GM12878 (cell line): Measurements from ENCODE around the gene KRAS. TPM values are rescaled to one million over a fixed set of nuclear protein-coding genes. Genes with fewer than 3 reads are reported as not detected.

ENCODE experiments used
- ATAC-seq: fragments of 200-7000 bp; cut with Tn5 transposase; 3 replicates; pipeline ENCODE4 v1.9.1; 2020; ENCODE audit warnings: mild to moderate bottlenecking, moderate library complexity
- BruUV-seq: library from RNA; stranded (reverse); fragments of 400-500 nt; replicated peaks from 2 replicates; lab custom pipeline; 2021; lab: Mats Ljungman, UMichigan
- CTCF ChIA-PET: fragments of 300-600 bp; sonication (Branson Sonifier 250); formaldehyde crosslinking; extraction: SDS; loops from one replicate; lab custom pipeline; 2021; ENCODE audit warnings: inconsistent platforms; lab: Yijun Ruan, JAX
- POLR2A ChIA-PET: fragments of 350-600 bp; formaldehyde crosslinking; extraction: SDS; loops from one replicate; lab custom pipeline; 2021; ENCODE audit warnings: inconsistent platforms; lab: Charles Lee
- RAD21 ChIA-PET: fragments of 300-600 bp; sonication (Branson Sonifier 250); formaldehyde crosslinking; loops from one replicate; lab custom pipeline; 2023; ENCODE audit warnings: antibody characterized with exemption; ENCODE audit not compliant: unreplicated experiment; lab: Charles Lee
- SMC1A ChIA-PET: fragments of 300-600 bp; sonication (Branson Sonifier 250); formaldehyde crosslinking; loops from one replicate; lab custom pipeline; 2023; ENCODE audit not compliant: unreplicated experiment, uncharacterized antibody; lab: Charles Lee
- DNase-seq: peaks from one replicate; pipeline ENCODE4 v3.0.0-alpha.2; 2011; ENCODE audit warnings: low read depth, low spot score
- FAIRE-seq: peaks from 3 replicates; lab custom pipeline; 2011; peaks lifted over from hg19 to GRCh38; lab: Jason Lieb, UNC
- H2AFZ ChIP-seq: 2 replicates; pipeline ENCODE4 v1.6.0; 2011; ENCODE audit warnings: low read depth, low read length, control low read depth; ENCODE audit not compliant: control insufficient read depth
- H3K27ac ChIP-seq: 2 replicates; pipeline ENCODE4 v1.5.1; 2011; ENCODE audit warnings: control low read depth; ENCODE audit not compliant: control insufficient read depth, insufficient read depth
- H3K27me3 ChIP-seq, 2 experiments: replicated peaks in 1 of 2; 2 replicates each; pipeline versions ENCODE4 v1.6.0 to v1.6.1; 2011; ENCODE audit warnings: low read length in 1 of 2; ENCODE audit not compliant: control insufficient read depth in 2 of 2, insufficient read depth in 2 of 2
- H3K36me3 ChIP-seq, 2 experiments: 2 replicates each; pipeline ENCODE4 v1.5.1; 2011; ENCODE audit warnings: low read length in 1 of 2; ENCODE audit not compliant: control insufficient read depth in 2 of 2, insufficient read depth in 2 of 2
- H3K4me1 ChIP-seq: 2 replicates; pipeline ENCODE4 v1.6.1; 2011; ENCODE audit warnings: mild to moderate bottlenecking, low read length, moderate library complexity, mixed read lengths; ENCODE audit not compliant: control insufficient read depth, insufficient read depth
- H3K4me2 ChIP-seq: 2 replicates; pipeline ENCODE4 v1.6.0; 2011; ENCODE audit warnings: control low read depth; ENCODE audit not compliant: control insufficient read depth, insufficient read depth
- H3K4me3 ChIP-seq: fragments of 200-600 bp; sonication (generic); 2 replicates; pipeline ENCODE4 v1.5.1; 2016
- H3K79me2 ChIP-seq: 2 replicates; pipeline ENCODE4 v1.6.0; 2011; ENCODE audit warnings: low read length; ENCODE audit not compliant: control insufficient read depth, insufficient read depth
- H3K9ac ChIP-seq: 2 replicates; pipeline ENCODE4 v1.8.0; 2011; ENCODE audit warnings: low read length, control low read depth, mixed read lengths; ENCODE audit not compliant: control insufficient read depth, insufficient read depth
- H3K9me3 ChIP-seq: replicated peaks from 3 replicates; pipeline ENCODE4 v1.5.1; 2011; ENCODE audit warnings: mild to moderate bottlenecking, low read length; ENCODE audit not compliant: control insufficient read depth, insufficient read depth
- H4K20me1 ChIP-seq: 2 replicates; pipeline ENCODE4 v1.6.0; 2011; ENCODE audit not compliant: control insufficient read depth, insufficient read depth
- BACH1 ChIP-seq: fragments of 450-650 bp; IDR thresholded peaks from 2 replicates; pipeline ENCODE4 v1.6.1; 2017; ENCODE audit warnings: mild to moderate bottlenecking, borderline replicate concordance
- ELK1 ChIP-seq: IDR thresholded peaks from 2 replicates; pipeline ENCODE4 v1.6.1; 2012; ENCODE audit warnings: low read depth, low read length, improper control_type of control experiment
- ESRRA ChIP-seq: IDR thresholded peaks from 2 replicates; pipeline ENCODE4 v1.6.1; 2012; ENCODE audit warnings: mild to moderate bottlenecking, low read length, improper control_type of control experiment
- EZH2 ChIP-seq: IDR thresholded peaks from 2 replicates; pipeline ENCODE4 v1.6.1; 2012; ENCODE audit warnings: low read depth, mild to moderate bottlenecking, control low read depth, inconsistent platforms, low read length, borderline replicate concordance; ENCODE audit not compliant: control insufficient read depth
- MEF2A ChIP-seq: IDR thresholded peaks from 2 replicates; pipeline ENCODE4 v1.6.1; 2011; ENCODE audit warnings: low read depth, mild to moderate bottlenecking, low read length, moderate library complexity; ENCODE audit not compliant: insufficient read depth
- NFIC ChIP-seq: IDR thresholded peaks from 2 replicates; pipeline ENCODE4 v1.6.1; 2012; ENCODE audit warnings: low read depth, mild to moderate bottlenecking, inconsistent platforms, low read length, moderate library complexity
- RAD21 ChIP-seq: IDR thresholded peaks from 2 replicates; pipeline ENCODE4 v1.6.1; 2011; ENCODE audit warnings: mild to moderate bottlenecking, low read depth, low read length, moderate library complexity; ENCODE audit not compliant: insufficient read depth
- RB1 ChIP-seq: fragments of 450-650 bp; formaldehyde crosslinking; IDR thresholded peaks from 2 replicates; pipeline ENCODE4 v1.6.1; 2017; ENCODE audit warnings: mild to moderate bottlenecking, borderline replicate concordance
- SMC3 ChIP-seq: IDR thresholded peaks from 2 replicates; pipeline ENCODE4 v1.6.1; 2011; ENCODE audit warnings: low read length, improper control_type of control experiment, borderline replicate concordance
- SREBF1 ChIP-seq: IDR thresholded peaks from 2 replicates; pipeline ENCODE4 v1.6.1; 2012; ENCODE audit warnings: mild to moderate bottlenecking, low read length
- SREBF2 ChIP-seq: IDR thresholded peaks from 2 replicates; pipeline ENCODE4 v1.6.1; 2012; ENCODE audit warnings: mild to moderate bottlenecking, low read length
- TBL1XR1 ChIP-seq: IDR thresholded peaks from 2 replicates; pipeline ENCODE4 v1.6.1; 2012; ENCODE audit warnings: low read depth, low read length, improper control_type of control experiment
- ZNF217 ChIP-seq: fragments of 450-650 bp; IDR thresholded peaks from 2 replicates; pipeline ENCODE4 v1.6.1; 2017; ENCODE audit warnings: antibody characterized with exemption, mild to moderate bottlenecking
- ZNF24 ChIP-seq: fragments of 450-650 bp; IDR thresholded peaks from 2 replicates; pipeline ENCODE4 v1.6.1; 2017; ENCODE audit warnings: antibody characterized with exemption, mild to moderate bottlenecking
- ZNF622 ChIP-seq: fragments of 450-650 bp; IDR thresholded peaks from 2 replicates; pipeline ENCODE4 v1.6.1; 2017; ENCODE audit warnings: mild to moderate bottlenecking, inconsistent platforms
- ZSCAN29 ChIP-seq: fragments of 450-650 bp; IDR thresholded peaks from 2 replicates; pipeline ENCODE4 v1.6.1; 2017; ENCODE audit warnings: mild to moderate bottlenecking, moderate library complexity
- WGBS: methylation state at CpG from one replicate; pipeline ENCODE4 v1.1.6; 2016; ENCODE audit warnings: low lambda C conversion rate; ENCODE audit not compliant: insufficient replicate concordance, insufficient coverage; ENCODE audit errors: missing lambda C conversion rate; 5-methylcytosine and 5-hydroxymethylcytosine counted together
- in situ Hi-C: fragments of 300-500 bp; cut with MboI; formaldehyde crosslinking; loops from 9 replicates; pipeline ENCODE4 v1.14.3; 2018; ENCODE audit warnings: mixed read lengths
- intact Hi-C: fragments of 100-400 bp; cut with micrococcal nuclease; formaldehyde crosslinking; loops from one replicate; pipeline ENCODE4 v1.14.2; 2022; ENCODE audit not compliant: unreplicated experiment
- polyA plus RNA-seq, 11 experiments: library from polyadenylated mRNA; depleted of rRNA in 4 of 11; unstranded in 6 of 11; stranded (reverse) in 5 of 11; fragments of >200 nt; fragmentation: Nextera tagmentation in 4 of 11; fragmentation: Illumina TruSeq in 1 of 11; extraction: Ambion mirVana in 4 of 11; extraction: Trizol in 1 of 11; gene quantifications; 1 replicate in 1 of 11; 2 replicates in 10 of 11; pipeline versions ENCODE4 v1.2.1 to v1.2.3, GENCODE V29; 2011 to 2016; ENCODE audit warnings: inconsistent platforms in 2 of 11, missing spikeins in 2 of 11, low read depth in 1 of 11
- total RNA-seq, 4 experiments: library from RNA; depleted of rRNA in 3 of 4; stranded (reverse); fragments of >200 nt in 3 of 4; fragmentation: Illumina TruSeq in 1 of 4; extraction: Trizol in 1 of 4; gene quantifications; 2 replicates each; pipeline versions ENCODE4 v1.2.1 to v1.2.3, GENCODE V29; 2013 to 2021
- TF ChIP-seq, protein P1 (sequence below): fragments of 450-650 bp; IDR thresholded peaks from 2 replicates; pipeline ENCODE4 v1.6.1; 2016; ENCODE audit warnings: mild to moderate bottlenecking

The KRAS gene
- total and polyA plus RNA-seq, 10 of the 15 experiments (the other 5 are each of a cell fraction or from before 2014, with no cell fraction given), result 3.1 to 23.8 (median 8.0) TPM

DNA sequence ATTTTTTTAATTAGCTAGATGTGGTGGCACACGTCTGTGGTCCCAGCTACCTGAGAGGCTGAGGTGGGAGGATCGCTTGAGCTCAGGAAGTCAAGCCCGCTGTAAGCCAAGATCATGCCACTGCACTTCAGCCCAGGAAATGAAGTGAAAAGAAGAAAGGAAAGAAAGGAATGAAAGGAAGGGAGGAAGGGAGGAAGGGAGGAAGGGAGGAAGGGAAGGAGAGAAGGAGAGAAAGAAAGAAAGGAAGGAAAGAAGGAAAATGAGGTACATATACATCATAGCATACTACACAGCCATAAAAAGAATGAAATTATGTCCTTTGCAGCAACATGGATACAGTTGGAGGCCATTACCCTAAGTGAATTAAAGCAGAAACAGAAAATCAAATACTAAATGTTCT, 68.0 kb downstream of the KRAS start:
- TF ChIP-seq ZSCAN29 (no peak), SMC3 (no peak)
- Histone ChIP-seq H3K27ac (no peak overlapping the region), H3K27me3 (no peaks in the 10 kb centered on the region), H2AFZ (no peak overlapping the region), H3K4me1 (peaks cover 10% of the 10 kb centered on the region), H3K36me3 (no peaks in the 10 kb centered on the region), H3K4me2 (no peak overlapping the region), H4K20me1 (no peaks in the 10 kb centered on the region), H3K9me3 (no peaks in the 10 kb centered on the region), H3K4me3 (no peak overlapping the region), H3K79me2 (no peaks in the 10 kb centered on the region), H3K9ac (no peak overlapping the region)
- ChIA-PET POLR2A (no interaction called here), RAD21 (interaction anchor here (0.6 kb wide), 1 partner anchor 205 kb away, joined by 3 read pairs; no protein-coding TSS in a partner anchor), SMC1A (no interaction called here), CTCF (interaction anchor here (0.7 kb wide), 1 partner anchor 246 kb away, joined by 3 read pairs; no protein-coding TSS in a partner anchor)
- 63% methylated on average over 3 of the region's 3 CpGs for WGBS
- intact Hi-C loops, result no loop called here
- no peak for ATAC-seq
- DNase-seq, result no peak
- no TSS peak for BruUV-seq
- FAIRE-seq, result peak; percentile 57
- in situ Hi-C loops, result no loop called here

GRCh38 chr12:25162866-25163265, 87.9 kb downstream of the KRAS start:
- no peak overlapping the region for H3K9ac ChIP-seq
- H3K4me2 ChIP-seq, result no peak overlapping the region
- H3K27me3 ChIP-seq, result no peaks in the 10 kb centered on the region; a peak in 1 of 4 replicates
- in situ Hi-C loops, result no loop called here
- no peaks in the 10 kb centered on the region for H3K79me2 ChIP-seq
- BruUV-seq, result no TSS peak
- ChIA-PET POLR2A (no interaction called here), RAD21 (interaction anchor here (0.6 kb wide), 1 partner anchor 148 kb away, joined by 3 read pairs; no protein-coding TSS in a partner anchor), SMC1A (interaction anchor here (1.0 kb wide), 1 partner anchor 225 kb away, joined by 4 read pairs; no protein-coding TSS in a partner anchor), CTCF (interaction anchor here (0.6 to 1.7 kb wide), 4 partner anchors 8 to 1567 kb away, joined by 3 read pairs; no protein-coding TSS in a partner anchor)
- 93% methylated on average over 6 of the region's 6 CpGs for WGBS
- no peak overlapping the region for H2AFZ ChIP-seq
- DNase-seq, result no peak
- no peaks in the 10 kb centered on the region for H3K4me1 ChIP-seq
- H3K27ac ChIP-seq, result no peak overlapping the region
- no peaks in the 10 kb centered on the region; the same call in 1 of the 3 replicates for H3K9me3 ChIP-seq
- FAIRE-seq, result no peak
- H3K36me3 ChIP-seq, result no peaks in the 10 kb centered on the region
- no peak overlapping the region for H3K4me3 ChIP-seq
- no peak for ATAC-seq
- intact Hi-C loops, result no loop called here
- no peaks in the 10 kb centered on the region for H4K20me1 ChIP-seq
- TF ChIP-seq RAD21 (no peak), MEF2A (no peak), ZNF622 (no peak), ZNF24 (no peak), SREBF1 (no peak), NFIC (no peak), BACH1 (no peak), ELK1 (no peak), TBL1XR1 (no peak), ESRRA (no peak), ZNF217 (no peak), RB1 (no peak), EZH2 (no peak), SREBF2 (no peak)
- TF ChIP-seq, protein P1, sequence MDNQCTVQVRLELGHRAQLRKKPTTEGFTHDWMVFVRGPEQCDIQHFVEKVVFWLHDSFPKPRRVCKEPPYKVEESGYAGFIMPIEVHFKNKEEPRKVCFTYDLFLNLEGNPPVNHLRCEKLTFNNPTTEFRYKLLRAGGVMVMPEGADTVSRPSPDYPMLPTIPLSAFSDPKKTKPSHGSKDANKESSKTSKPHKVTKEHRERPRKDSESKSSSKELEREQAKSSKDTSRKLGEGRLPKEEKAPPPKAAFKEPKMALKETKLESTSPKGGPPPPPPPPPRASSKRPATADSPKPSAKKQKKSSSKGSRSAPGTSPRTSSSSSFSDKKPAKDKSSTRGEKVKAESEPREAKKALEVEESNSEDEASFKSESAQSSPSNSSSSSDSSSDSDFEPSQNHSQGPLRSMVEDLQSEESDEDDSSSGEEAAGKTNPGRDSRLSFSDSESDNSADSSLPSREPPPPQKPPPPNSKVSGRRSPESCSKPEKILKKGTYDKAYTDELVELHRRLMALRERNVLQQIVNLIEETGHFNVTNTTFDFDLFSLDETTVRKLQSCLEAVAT, result no peak
